ENCODE data around the gene KSR2.

The KSR2 gene

GRCh38 chr12:117842220-117842619 is 126.6 kb downstream of the KSR2 start:
- no peaks in the 10 kb centered on the region for H3F3A ChIP-seq (ENCODE audit: control insufficient read depth, insufficient read depth)
- no peaks in the 10 kb centered on the region for H4K20me1 ChIP-seq (ENCODE audit: control insufficient read depth, insufficient read depth, low read depth, low read length)
- H3K4me1 ChIP-seq (ENCODE audit: control insufficient read depth, low read length) = no peaks in the 10 kb centered on the region
- no peak overlapping the region for H3K4me2 ChIP-seq (ENCODE audit: low read length)
- no peaks in the 10 kb centered on the region for H3K9me3 ChIP-seq (ENCODE audit: control insufficient read depth, insufficient read depth, low read length)
- TF ChIP-seq EZH2phosphoT487 (IDR thresholded peaks at IDR 0.05; ENCODE audit: borderline replicate concordance, low read length) = no peak
- no peak for TF ChIP-seq CTCF (IDR thresholded peaks at IDR 0.05; ENCODE audit: low read depth, low read length, poor library complexity, severe bottlenecking)
- no peaks in the 10 kb centered on the region for H3K27me3 ChIP-seq (ENCODE audit: control insufficient read depth, low read length)
- no peak overlapping the region for H3K27ac ChIP-seq (ENCODE audit: low read depth, low read length)
- H3K4me3 ChIP-seq (ENCODE audit: low read length) = no peak overlapping the region
- H3K79me2 ChIP-seq (ENCODE audit: control insufficient read depth, low read length) = no peaks in the 10 kb centered on the region
- H3K36me3 ChIP-seq (ENCODE audit: control insufficient read depth, low read length) = no peaks in the 10 kb centered on the region
- H3K9me2 ChIP-seq (replicated peaks; ENCODE audit: control insufficient read depth, low read length) = no peaks in the 10 kb centered on the region

- Histone ChIP-seq H3K36me3 (ENCODE audit: control insufficient read depth, low read length) (no peaks in the 10 kb centered on the region), H3K4me1 (ENCODE audit: control insufficient read depth, low read length) (no peaks in the 10 kb centered on the region), H3K27me3 (ENCODE audit: control insufficient read depth, low read length) (no peaks in the 10 kb centered on the region), H3K9me3 (ENCODE audit: control insufficient read depth, insufficient read depth, low read length) (no peaks in the 10 kb centered on the region), H3K9me2 (replicated peaks; ENCODE audit: control insufficient read depth, low read length) (no peaks in the 10 kb centered on the region), H3F3A (ENCODE audit: control insufficient read depth, insufficient read depth) (no peaks in the 10 kb centered on the region), H3K27ac (ENCODE audit: low read depth, low read length) (no peak overlapping the region), H4K20me1 (ENCODE audit: control insufficient read depth, insufficient read depth, low read depth, low read length) (no peaks in the 10 kb centered on the region), H3K4me3 (ENCODE audit: low read length) (no peak overlapping the region), H3K4me2 (ENCODE audit: low read length) (no peak overlapping the region), H3K79me2 (ENCODE audit: control insufficient read depth, low read length) (no peaks in the 10 kb centered on the region)
- TF ChIP-seq CTCF (IDR thresholded peaks at IDR 0.05; ENCODE audit: low read depth, low read length, poor library complexity, severe bottlenecking) (no peak), EZH2phosphoT487 (IDR thresholded peaks at IDR 0.05; ENCODE audit: borderline replicate concordance, low read length) (no peak)
Measured at GRCh38 chr12:117837737-117838050, 131.1 kb downstream of the KSR2 start.

- Histone ChIP-seq H3K9me2 (replicated peaks; ENCODE audit: control insufficient read depth, low read length) (no peaks in the 10 kb centered on the region), H3K4me2 (ENCODE audit: low read length) (no peak overlapping the region), H3K27me3 (ENCODE audit: control insufficient read depth, low read length) (no peaks in the 10 kb centered on the region), H3K79me2 (ENCODE audit: control insufficient read depth, low read length) (no peaks in the 10 kb centered on the region), H3K36me3 (ENCODE audit: control insufficient read depth, low read length) (no peaks in the 10 kb centered on the region), H4K20me1 (ENCODE audit: control insufficient read depth, insufficient read depth, low read depth, low read length) (no peaks in the 10 kb centered on the region), H3K4me1 (ENCODE audit: control insufficient read depth, low read length) (no peaks in the 10 kb centered on the region), H3K9me3 (ENCODE audit: control insufficient read depth, insufficient read depth, low read length) (no peaks in the 10 kb centered on the region), H3K4me3 (ENCODE audit: low read length) (no peak overlapping the region), H3K27ac (ENCODE audit: low read depth, low read length) (no peak overlapping the region), H3F3A (ENCODE audit: control insufficient read depth, insufficient read depth) (no peaks in the 10 kb centered on the region)
- TF ChIP-seq EZH2phosphoT487 (IDR thresholded peaks at IDR 0.05; ENCODE audit: borderline replicate concordance, low read length) (no peak), CTCF (IDR thresholded peaks at IDR 0.05; ENCODE audit: low read depth, low read length, poor library complexity, severe bottlenecking) (peak; percentile 98)
Measured at GRCh38 chr12:117836999-117837736, 131.6 kb downstream of the KSR2 start.
